Trophoblast cell (in vitro differentiated cells and primary cell): ENCODE results near the gene RAD51B.

Experiments
- DNase-seq, 2 donors: peaks; one replicate each; pipeline ENCODE4 v3.0.0-alpha.2; 2016
- H2AFZ ChIP-seq: 2 replicates; pipeline ENCODE4 v1.6.1; 2013; ENCODE audit warnings: low read length, moderate library complexity, mild to moderate bottlenecking; ENCODE audit not compliant: insufficient read depth, poor library complexity
- H2AK5ac ChIP-seq: 2 replicates; pipeline ENCODE4 v1.6.1; 2013; ENCODE audit warnings: mild to moderate bottlenecking, low read length
- H2BK120ac ChIP-seq: 2 replicates; pipeline ENCODE4 v1.6.1; 2013; ENCODE audit warnings: low read length, mild to moderate bottlenecking, moderate library complexity; ENCODE audit not compliant: insufficient read depth, poor library complexity
- H2BK12ac ChIP-seq: 2 replicates; pipeline ENCODE4 v1.6.1; 2013; ENCODE audit warnings: mild to moderate bottlenecking, low read length, moderate library complexity
- H2BK5ac ChIP-seq: 2 replicates; pipeline ENCODE4 v1.6.1; 2013; ENCODE audit warnings: low read length, low read depth, moderate library complexity, mild to moderate bottlenecking; ENCODE audit not compliant: poor library complexity
- H3K14ac ChIP-seq: 2 replicates; pipeline ENCODE4 v1.6.1; 2013; ENCODE audit warnings: mild to moderate bottlenecking, low read length
- H3K18ac ChIP-seq: 2 replicates; pipeline ENCODE4 v1.6.1; 2013; ENCODE audit warnings: mild to moderate bottlenecking, low read length
- H3K23ac ChIP-seq: 2 replicates; pipeline ENCODE4 v1.6.1; 2013; ENCODE audit warnings: low read length
- H3K27ac ChIP-seq: 2 replicates; pipeline ENCODE4 v1.5.1; 2013; ENCODE audit warnings: low read depth, mild to moderate bottlenecking, inconsistent platforms, low read length, moderate library complexity
- H3K27me3 ChIP-seq: 2 replicates; pipeline ENCODE4 v1.6.1; 2013; ENCODE audit warnings: inconsistent platforms, mild to moderate bottlenecking, low read length, moderate library complexity; ENCODE audit not compliant: insufficient read depth
- H3K36me3 ChIP-seq, 2 experiments: 1 replicate in 1 of 2; 2 replicates in 1 of 2; pipeline ENCODE4 v1.6.1; 2013; ENCODE audit warnings: low read length in 2 of 2, mild to moderate bottlenecking in 2 of 2, moderate library complexity in 1 of 2; ENCODE audit not compliant: insufficient read depth in 2 of 2, control insufficient read depth in 1 of 2
- H3K4ac ChIP-seq: 2 replicates; pipeline ENCODE4 v1.6.1; 2013; ENCODE audit warnings: low read depth, mild to moderate bottlenecking, low read length, moderate library complexity
- H3K4me1 ChIP-seq, 2 experiments: 1 replicate in 1 of 2; 2 replicates in 1 of 2; pipeline ENCODE4 v1.6.1; 2013; ENCODE audit warnings: low read length in 2 of 2, mild to moderate bottlenecking in 2 of 2, moderate library complexity in 1 of 2; ENCODE audit not compliant: insufficient read depth in 2 of 2, control insufficient read depth in 1 of 2
- H3K4me2 ChIP-seq: 2 replicates; pipeline ENCODE4 v1.6.1; 2013; ENCODE audit warnings: inconsistent platforms, mild to moderate bottlenecking, low read length, moderate library complexity
- H3K4me3 ChIP-seq: 2 replicates; pipeline ENCODE4 v1.5.1; 2013; ENCODE audit warnings: mild to moderate bottlenecking, low read depth, low read length, inconsistent platforms
- H3K79me1 ChIP-seq: one replicate; pipeline ENCODE4 v1.6.1; 2013; ENCODE audit warnings: low read length
- H3K79me2 ChIP-seq: 2 replicates; pipeline ENCODE4 v1.6.1; 2013; ENCODE audit warnings: low read length, mild to moderate bottlenecking; ENCODE audit not compliant: control insufficient read depth, insufficient read depth, poor library complexity
- H3K9ac ChIP-seq: 2 replicates; pipeline ENCODE4 v1.6.1; 2013; ENCODE audit warnings: mild to moderate bottlenecking, low read length
- H3K9me3 ChIP-seq: 2 replicates; pipeline ENCODE4 v1.6.1; 2013; ENCODE audit warnings: low read depth, mild to moderate bottlenecking, control low read depth, inconsistent platforms, low read length; ENCODE audit not compliant: insufficient read depth
- H4K12ac ChIP-seq: 2 replicates; pipeline ENCODE4 v1.6.1; 2013; ENCODE audit warnings: low read depth, mild to moderate bottlenecking, low read length, moderate library complexity
- H4K8ac ChIP-seq: 2 replicates; pipeline ENCODE4 v1.6.1; 2013; ENCODE audit warnings: low read depth, mild to moderate bottlenecking, low read length, moderate library complexity
- H4K91ac ChIP-seq: one replicate; pipeline ENCODE4 v1.6.1; 2013; ENCODE audit warnings: low read depth, mild to moderate bottlenecking, low read length, moderate library complexity
- WGBS: extraction: QIAGEN DNeasy Blood & Tissue Kit; methylation state at CpG from one replicate; pipeline ENCODE4 v1.1.7; 2013; ENCODE audit warnings: missing lambda C conversion rate; ENCODE audit not compliant: insufficient read length, insufficient coverage; ENCODE audit errors: extremely low coverage; 5-methylcytosine and 5-hydroxymethylcytosine counted together

The RAD51B gene

DNA sequence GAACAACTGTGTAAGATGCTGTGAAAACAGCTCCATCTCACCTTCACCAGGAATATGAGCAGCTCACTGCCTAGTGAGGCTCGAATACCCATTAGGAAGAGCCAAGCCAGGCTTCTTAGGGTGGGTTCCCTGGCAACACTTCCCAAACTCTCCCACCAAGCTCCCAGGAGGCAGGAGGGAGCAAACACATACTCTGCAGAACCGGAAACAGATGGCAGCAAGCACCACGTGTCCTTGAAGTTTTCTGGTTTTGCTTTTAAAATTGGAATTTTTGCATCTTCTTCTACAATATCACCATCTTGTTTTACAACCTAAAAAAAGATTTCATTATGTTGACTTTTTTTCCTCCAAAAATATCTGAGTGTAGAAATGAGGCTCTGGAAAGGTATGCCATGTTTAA, 786.6 kb downstream of the RAD51B start:
- H3K18ac ChIP-seq = no peak overlapping the region
- H3K36me3 ChIP-seq = peaks cover 0 to 3% of the 10 kb centered on the region in 2 experiments
- no peak overlapping the region for H3K9ac ChIP-seq
- no CpG with 5 or more reads among the region's 3 CpGs for WGBS
- H2BK12ac ChIP-seq = peak overlapping the region; percentile 91
- peak overlapping the region; percentile 31 for H3K14ac ChIP-seq
- H3K4me1 ChIP-seq = peaks cover 35 to 39% of the 10 kb centered on the region in 2 experiments
- H3K27ac ChIP-seq = no peak overlapping the region
- H3K79me2 ChIP-seq = peaks cover 6% of the 10 kb centered on the region
- peak overlapping the region; percentile 45 for H4K91ac ChIP-seq
- no peak overlapping the region for H2BK5ac ChIP-seq
- peaks cover 45% of the 10 kb centered on the region for H3K79me1 ChIP-seq
- no peak for DNase-seq
- no peak overlapping the region for H3K4me3 ChIP-seq
- no peak overlapping the region for H3K4me2 ChIP-seq
- H3K23ac ChIP-seq = no peak overlapping the region
- H3K9me3 ChIP-seq = peaks cover 4% of the 10 kb centered on the region
- no peak overlapping the region for H4K8ac ChIP-seq
- no peak overlapping the region for H2AK5ac ChIP-seq
- no peak overlapping the region for H2BK120ac ChIP-seq
- no peak overlapping the region for H4K12ac ChIP-seq
- no peaks in the 10 kb centered on the region for H3K27me3 ChIP-seq
- H2AFZ ChIP-seq = no peak overlapping the region
- H3K4ac ChIP-seq = peak overlapping the region; percentile 51

GRCh38 chr14:68606644-68607043, 787.1 kb downstream of the RAD51B start:
- no peak overlapping the region for H3K18ac ChIP-seq
- no peaks in the 10 kb centered on the region for H3K27me3 ChIP-seq
- H3K79me2 ChIP-seq = peaks cover 6% of the 10 kb centered on the region
- H3K36me3 ChIP-seq = peaks cover 0 to 3% of the 10 kb centered on the region in 2 experiments
- no peak overlapping the region for H3K4ac ChIP-seq
- peak overlapping the region; percentile 47 for H2BK12ac ChIP-seq
- peak overlapping the region; percentile 96 for H2AK5ac ChIP-seq
- H3K9me3 ChIP-seq = peaks cover 4% of the 10 kb centered on the region
- H2BK120ac ChIP-seq = peak overlapping the region; percentile 54
- H3K9ac ChIP-seq = no peak overlapping the region
- peaks cover 45% of the 10 kb centered on the region for H3K79me1 ChIP-seq
- no peak overlapping the region for H3K23ac ChIP-seq
- H2BK5ac ChIP-seq = peak overlapping the region; percentile 10
- no peak overlapping the region for H4K12ac ChIP-seq
- no CpG with 5 or more reads among the region's 4 CpGs for WGBS
- H3K27ac ChIP-seq = peak overlapping the region; percentile 1
- H3K4me3 ChIP-seq = no peak overlapping the region
- H4K91ac ChIP-seq = peak overlapping the region; percentile 74
- peak overlapping the region; percentile 85 for H4K8ac ChIP-seq
- DNase-seq = no peak
- no peak overlapping the region for H3K4me2 ChIP-seq
- no peak overlapping the region for H2AFZ ChIP-seq
- H3K14ac ChIP-seq = peak overlapping the region; percentile 81
- H3K4me1 ChIP-seq = peaks cover 35 to 39% of the 10 kb centered on the region in 2 experiments

DNA sequence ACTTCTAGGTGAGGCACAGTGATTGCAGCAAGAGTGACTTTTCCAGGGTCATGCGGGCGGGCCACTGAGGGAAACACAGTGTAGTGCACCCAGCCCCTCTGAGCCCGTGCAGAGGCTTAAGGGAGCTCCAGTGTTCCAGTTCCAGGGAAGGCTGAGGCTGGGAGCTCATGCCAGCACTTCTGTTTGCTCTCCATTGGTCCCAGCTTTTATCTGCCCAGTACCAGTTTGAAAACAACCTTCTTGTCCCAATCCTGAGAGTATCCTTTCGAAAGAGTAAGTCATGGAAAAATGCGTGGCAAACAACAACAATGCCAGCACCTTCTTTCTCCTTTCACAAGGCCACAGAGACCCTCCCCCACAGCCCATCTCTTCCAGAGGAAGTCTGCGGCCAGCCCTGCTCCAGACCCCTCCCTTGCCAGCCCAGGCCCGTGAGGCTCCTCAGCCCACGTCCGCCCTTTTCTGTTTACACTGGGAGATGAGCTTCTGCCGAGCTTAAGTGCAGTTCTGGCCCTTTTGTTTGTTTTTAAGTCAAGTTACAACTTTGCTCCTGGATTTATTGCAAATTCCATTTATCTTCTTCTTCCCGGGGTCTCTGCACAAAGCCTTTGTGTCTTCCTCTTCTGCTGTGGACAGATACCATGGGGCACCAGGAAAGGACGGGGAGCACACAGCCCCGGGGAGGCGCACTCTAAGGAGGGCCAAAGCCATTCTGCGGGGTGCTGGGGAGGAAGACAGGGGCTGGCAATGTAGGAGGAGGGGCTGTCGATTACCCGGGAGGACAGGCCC, 787.7 kb downstream of the RAD51B start:
- H3K18ac ChIP-seq = peak overlapping the region; percentile 62

DNA sequence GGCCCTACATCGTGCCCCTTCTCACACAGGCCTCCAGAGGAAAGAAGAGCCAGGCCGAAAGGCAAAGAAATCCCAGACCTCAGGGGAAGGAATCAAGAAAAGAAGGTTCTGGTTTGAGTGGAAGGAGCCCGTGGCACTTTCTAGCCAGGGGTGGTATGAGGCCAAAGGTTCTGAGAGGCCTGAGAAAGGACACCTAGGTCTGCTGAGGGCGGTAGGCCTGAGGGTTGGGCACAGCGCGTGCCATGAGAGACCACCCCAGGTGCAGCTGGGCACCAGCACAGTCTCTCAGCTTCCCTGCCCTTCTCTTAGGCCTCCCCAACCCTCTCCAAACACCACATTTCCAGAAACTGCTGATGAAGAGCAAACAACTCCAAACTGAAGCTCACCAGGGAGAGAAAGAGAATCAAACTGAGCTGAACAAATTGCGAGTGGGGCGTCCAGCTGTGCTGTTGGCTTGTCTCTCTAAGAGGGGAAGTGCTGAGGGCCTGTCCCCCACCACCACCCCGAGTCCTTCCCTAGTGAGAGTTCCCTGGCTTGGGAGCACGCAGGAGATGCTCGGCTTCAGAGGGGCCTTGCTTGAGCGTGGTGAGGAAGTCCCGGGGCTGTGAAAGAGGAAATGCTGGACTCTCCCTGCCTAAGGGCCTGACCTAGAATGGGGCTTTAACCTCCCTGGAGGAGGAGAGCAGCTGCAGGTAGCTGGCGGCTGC, 788.4 kb downstream of the RAD51B start:
- peaks cover 39 to 40% of the 10 kb centered on the region in 2 experiments for H3K4me1 ChIP-seq
- H3K23ac ChIP-seq = no peak overlapping the region
- peak overlapping the region; percentile 54 for H2BK120ac ChIP-seq
- H2BK12ac ChIP-seq = peak overlapping the region; percentile 28
- peak overlapping the region; percentile 73 for H3K14ac ChIP-seq
- peak overlapping the region; percentile 15 for H2BK5ac ChIP-seq
- no peak overlapping the region for H3K4me2 ChIP-seq
- peak; percentile 74 to 83 for DNase-seq
- H3K4me3 ChIP-seq = no peak overlapping the region
- H3K79me2 ChIP-seq = peaks cover 6% of the 10 kb centered on the region
- peak overlapping the region; percentile 74 for H4K91ac ChIP-seq
- H3K18ac ChIP-seq = peak overlapping the region; percentile 62
- peaks cover 0 to 3% of the 10 kb centered on the region in 2 experiments for H3K36me3 ChIP-seq
- H3K9me3 ChIP-seq = peaks cover 4% of the 10 kb centered on the region
- H2AK5ac ChIP-seq = peak overlapping the region; percentile 60
- no CpG with 5 or more reads among the region's 14 CpGs for WGBS
- peak overlapping the region; percentile 25 for H3K4ac ChIP-seq
- peak overlapping the region; percentile 66 for H4K8ac ChIP-seq
- peak overlapping the region; percentile 17 for H2AFZ ChIP-seq
- no peak overlapping the region for H4K12ac ChIP-seq
- H3K27ac ChIP-seq = peak overlapping the region; percentile 67
- H3K9ac ChIP-seq = no peak overlapping the region
- no peaks in the 10 kb centered on the region for H3K27me3 ChIP-seq
- H3K79me1 ChIP-seq = peaks cover 50% of the 10 kb centered on the region

More for the DNA sequence above, 787.7 kb downstream of the RAD51B start:
- Histone ChIP-seq H3K4me2 (no peak overlapping the region), H3K9me3 (peaks cover 4% of the 10 kb centered on the region), H3K9ac (no peak overlapping the region), H3K4ac (peak overlapping the region; percentile 74), H3K79me1 (peaks cover 48% of the 10 kb centered on the region), H3K23ac (no peak overlapping the region), H4K8ac (peak overlapping the region; percentile 85), H3K27me3 (no peaks in the 10 kb centered on the region), H2AFZ (peak overlapping the region; percentile 9), H2BK120ac (peak overlapping the region; percentile 54), H3K4me3 (no peak overlapping the region), H2BK5ac (peak overlapping the region; percentile 49), H2BK12ac (peak overlapping the region; percentile 94), H3K27ac (peak overlapping the region; percentile 67), H4K12ac (peak overlapping the region; percentile 70), H4K91ac (peak overlapping the region; percentile 74), H3K79me2 (peaks cover 6% of the 10 kb centered on the region), H3K36me3 (peaks cover 0 to 3% of the 10 kb centered on the region in 2 experiments), H3K4me1 (peaks cover 39% of the 10 kb centered on the region in 2 experiments), H2AK5ac (peak overlapping the region; percentile 96), H3K14ac (peak overlapping the region; percentile 81)
- WGBS = no CpG with 5 or more reads among the region's 17 CpGs
- DNase-seq = peak; percentile 41 to 69
